ENCODE measurements around the gene PTPRT. TPM values are rescaled to one million over a fixed set of nuclear protein-coding genes. Genes with fewer than 3 reads are reported as not detected.

Gene PTPRT
- total and polyA plus RNA-seq, 11 donors: 0.04 to 2.5 (median 0.25) TPM; not detected in 2

GRCh38 chr20:42628683-42629082 is 561.0 kb downstream of the PTPRT start:
- Histone ChIP-seq H3K27me3 (no peaks in the 10 kb centered on the region), H3K9me3 (no peaks in the 10 kb centered on the region), H3K4me3 (no peak overlapping the region), H3K4me1 (no peaks in the 10 kb centered on the region), H3K27ac (no peak overlapping the region), H3K36me3 (no peaks in the 10 kb centered on the region)
- 74 to 83% (median 76%) methylated on average over 1 of the region's 1 CpG for WGBS, 4 donors
- intact Hi-C loops (cut with DNase I): no loop called here
- ATAC-seq (no peak), DNase-seq (no peak)
- TF ChIP-seq, protein P1, sequence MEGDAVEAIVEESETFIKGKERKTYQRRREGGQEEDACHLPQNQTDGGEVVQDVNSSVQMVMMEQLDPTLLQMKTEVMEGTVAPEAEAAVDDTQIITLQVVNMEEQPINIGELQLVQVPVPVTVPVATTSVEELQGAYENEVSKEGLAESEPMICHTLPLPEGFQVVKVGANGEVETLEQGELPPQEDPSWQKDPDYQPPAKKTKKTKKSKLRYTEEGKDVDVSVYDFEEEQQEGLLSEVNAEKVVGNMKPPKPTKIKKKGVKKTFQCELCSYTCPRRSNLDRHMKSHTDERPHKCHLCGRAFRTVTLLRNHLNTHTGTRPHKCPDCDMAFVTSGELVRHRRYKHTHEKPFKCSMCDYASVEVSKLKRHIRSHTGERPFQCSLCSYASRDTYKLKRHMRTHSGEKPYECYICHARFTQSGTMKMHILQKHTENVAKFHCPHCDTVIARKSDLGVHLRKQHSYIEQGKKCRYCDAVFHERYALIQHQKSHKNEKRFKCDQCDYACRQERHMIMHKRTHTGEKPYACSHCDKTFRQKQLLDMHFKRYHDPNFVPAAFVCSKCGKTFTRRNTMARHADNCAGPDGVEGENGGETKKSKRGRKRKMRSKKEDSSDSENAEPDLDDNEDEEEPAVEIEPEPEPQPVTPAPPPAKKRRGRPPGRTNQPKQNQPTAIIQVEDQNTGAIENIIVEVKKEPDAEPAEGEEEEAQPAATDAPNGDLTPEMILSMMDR (IDR thresholded peaks at IDR 0.05): no peak
- TF ChIP-seq POLR2A (IDR thresholded peaks at IDR 0.05): no peak

GRCh38 chr20:42613076-42613475 is 576.6 kb downstream of the PTPRT start:
- H3K27me3 ChIP-seq: no peaks in the 10 kb centered on the region

GRCh38 chr20:42611889-42612837 is 577.5 kb downstream of the PTPRT start:
- DNase-seq (no peak), ATAC-seq (no peak)
- Histone ChIP-seq H3K36me3 (no peaks in the 10 kb centered on the region), H3K9me3 (peaks cover 0 to 12% (median 0%) of the 10 kb centered on the region in 12 donors), H3K4me1 (no peaks in the 10 kb centered on the region), H3K4me3 (no peak overlapping the region), H3K27me3 (no peaks in the 10 kb centered on the region), H3K27ac (no peak overlapping the region)
- intact Hi-C loops (cut with DNase I): no loop called here
- WGBS, 4 donors: 52 to 70% (median 60%) methylated on average over 7 of the region's 7 CpGs
- no peak for TF ChIP-seq POLR2A (IDR thresholded peaks at IDR 0.05)
- TF ChIP-seq, protein P1 (IDR thresholded peaks at IDR 0.05): no peak

More at GRCh38 chr20:42613076-42613475, 576.6 kb downstream of the PTPRT start:
- H3K4me3 ChIP-seq: no peak overlapping the region
- 78 to 89% (median 79%) methylated on average over 3 of the region's 3 CpGs for WGBS, 4 donors
- TF ChIP-seq, protein P1 (IDR thresholded peaks at IDR 0.05): no peak
- no peak for TF ChIP-seq POLR2A (IDR thresholded peaks at IDR 0.05)
- no peaks in the 10 kb centered on the region for H3K4me1 ChIP-seq
- no peak overlapping the region for H3K27ac ChIP-seq
- ATAC-seq (no peak), DNase-seq (no peak)
- H3K9me3 ChIP-seq: peaks cover 0 to 12% (median 0%) of the 10 kb centered on the region in 12 donors
- no peaks in the 10 kb centered on the region for H3K36me3 ChIP-seq
- intact Hi-C loops (cut with DNase I): no loop called here

DNA sequence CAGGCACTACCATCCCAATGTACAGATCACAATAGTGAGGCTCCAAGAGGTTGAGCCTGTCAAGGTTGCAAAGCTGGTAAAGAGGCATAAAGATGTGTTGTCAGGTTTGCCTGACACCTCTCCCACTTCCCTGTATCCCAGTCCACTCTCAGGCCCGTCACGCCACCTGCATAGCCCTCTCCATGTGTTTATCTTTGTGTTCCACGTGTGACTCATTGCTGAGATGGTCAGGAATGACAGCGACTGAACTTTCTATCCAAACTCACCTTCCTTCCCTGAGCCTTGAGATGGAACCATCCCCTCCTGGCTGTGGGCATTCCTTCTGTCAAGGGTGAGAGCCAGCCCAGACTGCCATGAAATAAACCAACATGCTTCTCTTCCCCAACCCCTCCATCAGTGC is 578.3 kb downstream of the PTPRT start:
- ATAC-seq (no peak), DNase-seq (no peak)
- 75 to 83% (median 81%) methylated on average over 4 of the region's 4 CpGs for WGBS, 4 donors
- Histone ChIP-seq H3K27ac (no peak overlapping the region), H3K4me3 (no peak overlapping the region), H3K4me1 (no peaks in the 10 kb centered on the region), H3K9me3 (peaks cover 0 to 12% (median 0%) of the 10 kb centered on the region in 12 donors), H3K27me3 (no peaks in the 10 kb centered on the region), H3K36me3 (no peaks in the 10 kb centered on the region)
- intact Hi-C loops (cut with DNase I): no loop called here
- TF ChIP-seq, protein P1 (IDR thresholded peaks at IDR 0.05): no peak
- no peak for TF ChIP-seq POLR2A (IDR thresholded peaks at IDR 0.05)
